HEK293T (cell line): ENCODE measurements around the gene TPSG1.

Source experiments
- FOXK2 ChIP-seq: fragments of 450-650 bp; IDR thresholded peaks from 2 replicates; pipeline ENCODE4 v1.6.1; 2016; ENCODE audit warnings: mild to moderate bottlenecking
- TARDBP ChIP-seq: fragments of 450-650 bp; IDR thresholded peaks from 2 replicates; pipeline ENCODE4 v1.6.1; 2016

- TF ChIP-seq FOXK2 (no peak), TARDBP (no peak)
These were observed 9.3 kb downstream of the TPSG1 start for GRCh38 chr16:1215574-1216295.
